ENCODE results near the gene TPH2.

TPH2 gene

GRCh38 chr12:71967211-71967610 lies 28.6 kb downstream of the TPH2 start:
- no peak for DNase-seq

- DNase-seq: no peak
Measured at GRCh38 chr12:71969330-71969729, 30.7 kb downstream of the TPH2 start.

- DNase-seq: no peak
Measured at GRCh38 chr12:71970031-71970430, 31.4 kb downstream of the TPH2 start.

- no peak for DNase-seq
Measured at GRCh38 chr12:71972441-71973074, 33.9 kb downstream of the TPH2 start.

- no peak for DNase-seq
Measured at GRCh38 chr12:71973687-71974086, 35.0 kb downstream of the TPH2 start.

- no peak for DNase-seq
Measured at GRCh38 chr12:71980538-71980937, 41.9 kb downstream of the TPH2 start.

GRCh38 chr12:71981149-71981548 lies 42.5 kb downstream of the TPH2 start:
- no peak for DNase-seq

GRCh38 chr12:71994715-71995114 lies 56.1 kb downstream of the TPH2 start:
- no peak for DNase-seq

- DNase-seq: no peak
Measured at GRCh38 chr12:71999795-72000194, 61.1 kb downstream of the TPH2 start.

- DNase-seq: no peak
Measured at GRCh38 chr12:72000969-72001648, 62.5 kb downstream of the TPH2 start.

GRCh38 chr12:72006766-72007165 lies 68.1 kb downstream of the TPH2 start:
- no peak for DNase-seq

- no peak for DNase-seq
Measured at GRCh38 chr12:72010356-72010755, 71.7 kb downstream of the TPH2 start.

GRCh38 chr12:72011374-72011773 lies 72.7 kb downstream of the TPH2 start:
- DNase-seq: no peak

- DNase-seq: no peak
Measured at GRCh38 chr12:72012874-72013273, 74.2 kb downstream of the TPH2 start.

- DNase-seq: no peak
Measured at GRCh38 chr12:72015895-72016294, 77.2 kb downstream of the TPH2 start.

- DNase-seq: peak; percentile 9
Measured at GRCh38 chr12:72017054-72017651, 78.5 kb downstream of the TPH2 start.

- DNase-seq: no peak
Measured at GRCh38 chr12:72018036-72018435, 79.4 kb downstream of the TPH2 start.

- no peak for DNase-seq
Measured at GRCh38 chr12:72024613-72025012, 86.0 kb downstream of the TPH2 start.

- no peak for DNase-seq
Measured at GRCh38 chr12:72025524-72025923, 86.9 kb downstream of the TPH2 start.

- no peak for DNase-seq
Measured at GRCh38 chr12:72028966-72029365, 90.3 kb downstream of the TPH2 start.

GRCh38 chr12:72030277-72030676 lies 91.6 kb downstream of the TPH2 start:
- no peak for DNase-seq

GRCh38 chr12:72031066-72031465 lies 92.4 kb downstream of the TPH2 start:
- DNase-seq: no peak

GRCh38 chr12:72033991-72034390 lies 95.3 kb downstream of the TPH2 start:
- DNase-seq: no peak

GRCh38 chr12:72035625-72036024 lies 97.0 kb downstream of the TPH2 start:
- DNase-seq: no peak

- no peak for DNase-seq
Measured at GRCh38 chr12:72036393-72036792, 97.7 kb downstream of the TPH2 start.

All from NK-92 treated with Interleukin-12 subunit alpha and Interleukin-12 subunit beta, amount 100 ng/mL, for 24 hours (cell line).